ENCODE data around the gene STMN3.

STMN3 gene

DNA sequence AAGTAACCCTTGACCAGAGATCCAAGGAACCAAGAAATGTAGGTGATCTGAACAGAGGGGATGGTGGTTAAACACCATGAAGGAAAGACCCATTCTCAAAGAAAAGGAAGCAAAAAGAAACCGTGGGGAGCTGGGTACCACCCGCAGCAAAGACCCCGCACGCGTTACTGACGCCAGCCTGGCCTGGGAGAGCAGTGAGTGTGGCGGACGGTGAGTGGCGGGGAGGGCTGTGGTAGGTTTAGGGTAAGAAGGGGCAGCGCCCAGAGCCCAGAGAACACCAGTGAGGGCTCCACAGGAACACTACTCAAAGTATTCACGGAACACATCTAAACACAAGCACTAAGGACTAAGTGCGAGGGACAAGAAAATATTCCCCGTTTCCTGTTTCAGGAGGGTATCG, 30.5 kb downstream of the STMN3 start:
- H3K27ac ChIP-seq (replicated peaks), result no peak overlapping the region

DNA sequence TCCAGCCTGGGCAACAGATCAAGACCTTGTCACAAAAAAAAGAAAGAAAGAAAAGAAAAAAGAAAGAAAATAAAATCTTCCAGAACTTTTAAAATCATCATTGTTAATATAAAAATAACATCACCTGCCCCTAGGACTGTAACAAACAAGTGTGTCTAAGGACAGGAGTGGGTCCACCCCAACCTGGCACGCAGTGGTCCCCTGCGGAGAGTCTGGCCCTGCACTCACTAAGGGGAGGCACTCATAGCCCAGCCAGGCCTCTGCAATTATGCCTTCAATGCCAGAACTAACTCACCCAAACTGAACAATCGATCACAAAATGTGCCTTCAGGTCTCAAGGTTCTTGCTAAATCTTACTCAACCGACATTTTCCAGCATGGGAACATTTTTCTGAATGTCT, 31.1 kb downstream of the STMN3 start:
- TF ChIP-seq POLR2AphosphoS5 (IDR thresholded peaks at IDR 0.05; ENCODE audit: low read depth), result no peak
- TF ChIP-seq, protein P1, sequence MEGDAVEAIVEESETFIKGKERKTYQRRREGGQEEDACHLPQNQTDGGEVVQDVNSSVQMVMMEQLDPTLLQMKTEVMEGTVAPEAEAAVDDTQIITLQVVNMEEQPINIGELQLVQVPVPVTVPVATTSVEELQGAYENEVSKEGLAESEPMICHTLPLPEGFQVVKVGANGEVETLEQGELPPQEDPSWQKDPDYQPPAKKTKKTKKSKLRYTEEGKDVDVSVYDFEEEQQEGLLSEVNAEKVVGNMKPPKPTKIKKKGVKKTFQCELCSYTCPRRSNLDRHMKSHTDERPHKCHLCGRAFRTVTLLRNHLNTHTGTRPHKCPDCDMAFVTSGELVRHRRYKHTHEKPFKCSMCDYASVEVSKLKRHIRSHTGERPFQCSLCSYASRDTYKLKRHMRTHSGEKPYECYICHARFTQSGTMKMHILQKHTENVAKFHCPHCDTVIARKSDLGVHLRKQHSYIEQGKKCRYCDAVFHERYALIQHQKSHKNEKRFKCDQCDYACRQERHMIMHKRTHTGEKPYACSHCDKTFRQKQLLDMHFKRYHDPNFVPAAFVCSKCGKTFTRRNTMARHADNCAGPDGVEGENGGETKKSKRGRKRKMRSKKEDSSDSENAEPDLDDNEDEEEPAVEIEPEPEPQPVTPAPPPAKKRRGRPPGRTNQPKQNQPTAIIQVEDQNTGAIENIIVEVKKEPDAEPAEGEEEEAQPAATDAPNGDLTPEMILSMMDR (IDR thresholded peaks at IDR 0.05; ENCODE audit: insufficient read depth, low read length), result no peak
- TF ChIP-seq, protein P2, sequence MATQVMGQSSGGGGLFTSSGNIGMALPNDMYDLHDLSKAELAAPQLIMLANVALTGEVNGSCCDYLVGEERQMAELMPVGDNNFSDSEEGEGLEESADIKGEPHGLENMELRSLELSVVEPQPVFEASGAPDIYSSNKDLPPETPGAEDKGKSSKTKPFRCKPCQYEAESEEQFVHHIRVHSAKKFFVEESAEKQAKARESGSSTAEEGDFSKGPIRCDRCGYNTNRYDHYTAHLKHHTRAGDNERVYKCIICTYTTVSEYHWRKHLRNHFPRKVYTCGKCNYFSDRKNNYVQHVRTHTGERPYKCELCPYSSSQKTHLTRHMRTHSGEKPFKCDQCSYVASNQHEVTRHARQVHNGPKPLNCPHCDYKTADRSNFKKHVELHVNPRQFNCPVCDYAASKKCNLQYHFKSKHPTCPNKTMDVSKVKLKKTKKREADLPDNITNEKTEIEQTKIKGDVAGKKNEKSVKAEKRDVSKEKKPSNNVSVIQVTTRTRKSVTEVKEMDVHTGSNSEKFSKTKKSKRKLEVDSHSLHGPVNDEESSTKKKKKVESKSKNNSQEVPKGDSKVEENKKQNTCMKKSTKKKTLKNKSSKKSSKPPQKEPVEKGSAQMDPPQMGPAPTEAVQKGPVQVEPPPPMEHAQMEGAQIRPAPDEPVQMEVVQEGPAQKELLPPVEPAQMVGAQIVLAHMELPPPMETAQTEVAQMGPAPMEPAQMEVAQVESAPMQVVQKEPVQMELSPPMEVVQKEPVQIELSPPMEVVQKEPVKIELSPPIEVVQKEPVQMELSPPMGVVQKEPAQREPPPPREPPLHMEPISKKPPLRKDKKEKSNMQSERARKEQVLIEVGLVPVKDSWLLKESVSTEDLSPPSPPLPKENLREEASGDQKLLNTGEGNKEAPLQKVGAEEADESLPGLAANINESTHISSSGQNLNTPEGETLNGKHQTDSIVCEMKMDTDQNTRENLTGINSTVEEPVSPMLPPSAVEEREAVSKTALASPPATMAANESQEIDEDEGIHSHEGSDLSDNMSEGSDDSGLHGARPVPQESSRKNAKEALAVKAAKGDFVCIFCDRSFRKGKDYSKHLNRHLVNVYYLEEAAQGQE (IDR thresholded peaks at IDR 0.05; ENCODE audit: insufficient replicate concordance, low read depth), result no peak
- TF ChIP-seq GABPA (IDR thresholded peaks at IDR 0.05; ENCODE audit: low read depth), result no peak
- no peak for TF ChIP-seq SPI1 (IDR thresholded peaks at IDR 0.05; ENCODE audit: borderline replicate concordance, low read depth)
- no peak overlapping the region for H3K27ac ChIP-seq (replicated peaks)
- DNase-seq (ENCODE audit: low read depth in 1 of 2, low spot score in 1 of 2), result no peak
- no peak overlapping the region for H3K4me3 ChIP-seq (replicated peaks; ENCODE audit: insufficient read depth, low read length)
- H3K27me3 ChIP-seq (ENCODE audit: insufficient read depth, poor library complexity, severe bottlenecking), result no peaks in the 10 kb centered on the region

More for the DNA sequence above, 30.5 kb downstream of the STMN3 start:
- Histone ChIP-seq H3K4me3 (replicated peaks; ENCODE audit: insufficient read depth, low read length) (no peak overlapping the region), H3K27me3 (ENCODE audit: insufficient read depth, poor library complexity, severe bottlenecking) (no peaks in the 10 kb centered on the region)
- TF ChIP-seq POLR2AphosphoS5 (IDR thresholded peaks at IDR 0.05; ENCODE audit: low read depth) (no peak), GABPA (IDR thresholded peaks at IDR 0.05; ENCODE audit: low read depth) (no peak), SPI1 (IDR thresholded peaks at IDR 0.05; ENCODE audit: borderline replicate concordance, low read depth) (no peak)
- TF ChIP-seq, protein P2 (IDR thresholded peaks at IDR 0.05; ENCODE audit: insufficient replicate concordance, low read depth), result no peak
- TF ChIP-seq, protein P1 (IDR thresholded peaks at IDR 0.05; ENCODE audit: insufficient read depth, low read length), result no peak
- DNase-seq (ENCODE audit: low read depth in 1 of 2, low spot score in 1 of 2), result no peak

DNA sequence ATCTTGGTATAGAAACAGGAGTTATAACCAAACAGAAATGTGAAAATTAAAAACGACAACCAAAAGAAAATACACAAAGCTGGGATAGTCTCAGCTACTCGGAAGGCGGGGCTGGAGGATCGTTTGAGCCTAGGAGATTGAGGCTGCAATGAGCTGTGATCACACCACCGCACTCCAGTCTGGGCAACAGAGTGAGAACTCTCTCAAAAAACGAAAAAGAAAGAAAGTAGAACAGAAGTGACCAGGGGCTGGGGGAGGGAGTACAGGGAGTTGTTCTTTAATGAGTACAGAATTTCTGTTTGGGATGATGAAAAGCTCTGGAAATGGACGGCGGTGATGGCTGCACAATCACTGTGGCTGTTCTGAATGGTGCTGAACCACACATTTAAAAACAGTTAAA, 32.2 kb downstream of the STMN3 start:
- H3K27me3 ChIP-seq (ENCODE audit: insufficient read depth, poor library complexity, severe bottlenecking), result no peaks in the 10 kb centered on the region
- no peak for DNase-seq (ENCODE audit: low read depth in 1 of 2, low spot score in 1 of 2)
- TF ChIP-seq, protein P2 (IDR thresholded peaks at IDR 0.05; ENCODE audit: insufficient replicate concordance, low read depth), result no peak
- TF ChIP-seq, protein P1 (IDR thresholded peaks at IDR 0.05; ENCODE audit: insufficient read depth, low read length), result no peak
- TF ChIP-seq POLR2AphosphoS5 (IDR thresholded peaks at IDR 0.05; ENCODE audit: low read depth) (no peak), GABPA (IDR thresholded peaks at IDR 0.05; ENCODE audit: low read depth) (no peak), SPI1 (IDR thresholded peaks at IDR 0.05; ENCODE audit: borderline replicate concordance, low read depth) (no peak)
- H3K4me3 ChIP-seq (replicated peaks; ENCODE audit: insufficient read depth, low read length), result no peak overlapping the region
- no peak overlapping the region for H3K27ac ChIP-seq (replicated peaks)
